Smooth muscle cell (in vitro differentiated cells): ENCODE data around the gene LGI1. TPM values are rescaled to one million over a fixed set of nuclear protein-coding genes. Genes with fewer than 3 reads are reported as not detected.
"Not testable (repeated sequence)": the region's sequence is repeated elsewhere in the genome, so short reads cannot be mapped to it uniquely, and the experiment has no call there.

Experiments used
- DNase-seq: peaks from one replicate; lab custom pipeline; 2025; ENCODE audit not compliant: unreplicated experiment; lab: John Stamatoyannopoulos, UW
- H2AFZ ChIP-seq: fragments of 200-600 bp; sonication (generic); 2 replicates; pipeline ENCODE4 v1.6.0; 2016; ENCODE audit warnings: antibody characterized with exemption, low read depth, mild to moderate bottlenecking
- H3F3A ChIP-seq: fragments of 200-600 bp; sonication (generic); 2 replicates; pipeline ENCODE4 v1.6.0; 2017; ENCODE audit warnings: antibody characterized with exemption, low read depth
- H3K27ac ChIP-seq: fragments of 200-600 bp; sonication (generic); 2 replicates; pipeline ENCODE4 v1.5.1; 2016; ENCODE audit warnings: low read depth, mild to moderate bottlenecking
- H3K27me3 ChIP-seq: fragments of 200-600 bp; sonication (generic); 2 replicates; pipeline ENCODE4 v1.6.1; 2016; ENCODE audit warnings: low read depth, mild to moderate bottlenecking
- H3K36me3 ChIP-seq: fragments of 200-600 bp; sonication (generic); 2 replicates; pipeline ENCODE4 v1.5.1; 2016; ENCODE audit warnings: low read depth
- H3K4me1 ChIP-seq: fragments of 200-600 bp; sonication (generic); 2 replicates; pipeline ENCODE4 v1.5.1; 2016; ENCODE audit warnings: low read depth
- H3K4me2 ChIP-seq: fragments of 200-600 bp; sonication (generic); 2 replicates; pipeline ENCODE4 v1.6.0; 2016; ENCODE audit warnings: mild to moderate bottlenecking
- H3K4me3 ChIP-seq: fragments of 200-600 bp; sonication (generic); 2 replicates; pipeline ENCODE4 v1.5.1; 2016; ENCODE audit warnings: mild to moderate bottlenecking
- H3K79me2 ChIP-seq: fragments of 200-600 bp; sonication (generic); 2 replicates; pipeline ENCODE4 v1.6.0; 2016; ENCODE audit warnings: low read depth, mild to moderate bottlenecking
- H3K9ac ChIP-seq: fragments of 200-600 bp; sonication (generic); 2 replicates; pipeline ENCODE4 v1.6.0; 2016; ENCODE audit warnings: low read depth
- H3K9me3 ChIP-seq: fragments of 200-600 bp; sonication (generic); replicated peaks from 2 replicates; pipeline ENCODE4 v1.5.1; 2016; ENCODE audit warnings: low read depth
- H4K20me1 ChIP-seq: fragments of 200-600 bp; sonication (generic); 2 replicates; pipeline ENCODE4 v1.6.0; 2016; ENCODE audit warnings: low read depth
- WGBS: methylation state at CpG from one replicate; pipeline ENCODE4 v1.1.7; 2016; ENCODE audit warnings: low lambda C conversion rate; 5-methylcytosine and 5-hydroxymethylcytosine counted together
- polyA plus RNA-seq: library from polyadenylated mRNA; unstranded; fragments of >200 nt; fragmentation: Nextera tagmentation; extraction: Ambion mirVana; gene quantifications from 2 replicates; pipeline ENCODE4 v1.2.1, GENCODE V29; 2016
- total RNA-seq: library from RNA; depleted of rRNA; stranded (reverse); fragments of >200 nt; gene quantifications from 2 replicates; pipeline ENCODE4 v1.2.3, GENCODE V29; 2014
- TF ChIP-seq, protein P1 (sequence below): fragments of 200-600 bp; sonication (generic); IDR thresholded peaks from 2 replicates; pipeline ENCODE4 v1.5.1; 2017; ENCODE audit warnings: borderline replicate concordance, mild to moderate bottlenecking, antibody characterized with exemption; ENCODE audit not compliant: insufficient read depth, poor library complexity, severe bottlenecking

The LGI1 gene
- total and polyA plus RNA-seq, 2 experiments from 2014 or later, result 6.7 TPM; not detected in 1

- H3K27ac ChIP-seq, result no peak overlapping the region
- H3K9me3 ChIP-seq, result no peaks in the 10 kb centered on the region
- H3K4me1 ChIP-seq, result no peaks in the 10 kb centered on the region
- DNase-seq, result no peak
- 90% methylated on average over 11 of the region's 11 CpGs for WGBS
- no peaks in the 10 kb centered on the region for H3K27me3 ChIP-seq
- no peaks in the 10 kb centered on the region for H4K20me1 ChIP-seq
- H3K36me3 ChIP-seq, result no peaks in the 10 kb centered on the region
- no peak overlapping the region for H3K4me3 ChIP-seq
- H2AFZ ChIP-seq, result no peak overlapping the region
- no peaks in the 10 kb centered on the region for H3F3A ChIP-seq
- no peaks in the 10 kb centered on the region for H3K79me2 ChIP-seq
- H3K9ac ChIP-seq, result no peak overlapping the region
- H3K4me2 ChIP-seq, result no peak overlapping the region
- TF ChIP-seq, protein P1, sequence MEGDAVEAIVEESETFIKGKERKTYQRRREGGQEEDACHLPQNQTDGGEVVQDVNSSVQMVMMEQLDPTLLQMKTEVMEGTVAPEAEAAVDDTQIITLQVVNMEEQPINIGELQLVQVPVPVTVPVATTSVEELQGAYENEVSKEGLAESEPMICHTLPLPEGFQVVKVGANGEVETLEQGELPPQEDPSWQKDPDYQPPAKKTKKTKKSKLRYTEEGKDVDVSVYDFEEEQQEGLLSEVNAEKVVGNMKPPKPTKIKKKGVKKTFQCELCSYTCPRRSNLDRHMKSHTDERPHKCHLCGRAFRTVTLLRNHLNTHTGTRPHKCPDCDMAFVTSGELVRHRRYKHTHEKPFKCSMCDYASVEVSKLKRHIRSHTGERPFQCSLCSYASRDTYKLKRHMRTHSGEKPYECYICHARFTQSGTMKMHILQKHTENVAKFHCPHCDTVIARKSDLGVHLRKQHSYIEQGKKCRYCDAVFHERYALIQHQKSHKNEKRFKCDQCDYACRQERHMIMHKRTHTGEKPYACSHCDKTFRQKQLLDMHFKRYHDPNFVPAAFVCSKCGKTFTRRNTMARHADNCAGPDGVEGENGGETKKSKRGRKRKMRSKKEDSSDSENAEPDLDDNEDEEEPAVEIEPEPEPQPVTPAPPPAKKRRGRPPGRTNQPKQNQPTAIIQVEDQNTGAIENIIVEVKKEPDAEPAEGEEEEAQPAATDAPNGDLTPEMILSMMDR, result no peak
Observed at GRCh38 chr10:93827056-93827804, 69.5 kb downstream of the LGI1 start.

- DNase-seq, H3K9me3 ChIP-seq, H3K9ac ChIP-seq, H3K4me3 ChIP-seq, H3K4me2 ChIP-seq, H2AFZ ChIP-seq, H3K4me1 ChIP-seq, H3K27me3 ChIP-seq, H3K27ac ChIP-seq, H3F3A ChIP-seq, H4K20me1 ChIP-seq, H3K36me3 ChIP-seq, H3K79me2 ChIP-seq: not testable (repeated sequence)
- WGBS, result 100% methylated on average over 1 of the region's 1 CpG
Observed at GRCh38 chr10:93831065-93831464, 73.3 kb downstream of the LGI1 start.

- no peaks in the 10 kb centered on the region for H3K36me3 ChIP-seq
- no peak overlapping the region for H3K4me3 ChIP-seq
- 80% methylated on average over 5 of the region's 5 CpGs for whole genome bisulfite sequencing
Observed at GRCh38 chr10:93835770-93836169, 78.0 kb downstream of the LGI1 start.

GRCh38 chr10:93837822-93838221 lies 80.1 kb downstream of the LGI1 start:
- Histone ChIP-seq H3K9me3 (no peaks in the 10 kb centered on the region), H3K9ac (no peak overlapping the region), H4K20me1 (no peaks in the 10 kb centered on the region), H3K79me2 (no peaks in the 10 kb centered on the region), H3F3A (no peaks in the 10 kb centered on the region), H3K4me3 (no peak overlapping the region), H3K36me3 (no peaks in the 10 kb centered on the region), H2AFZ (no peak overlapping the region), H3K27ac (no peak overlapping the region), H3K27me3 (no peaks in the 10 kb centered on the region), H3K4me2 (no peak overlapping the region), H3K4me1 (peaks cover 8% of the 10 kb centered on the region)
- TF ChIP-seq, protein P1, result no peak
- WGBS, result 67% methylated on average over 1 of the region's 1 CpG
- DNase-seq, result no peak

More at GRCh38 chr10:93835770-93836169, 78.0 kb downstream of the LGI1 start:
- H3K4me2 ChIP-seq, result no peak overlapping the region
- no peak for DNase-seq
- no peaks in the 10 kb centered on the region for H3K27me3 ChIP-seq
- no peaks in the 10 kb centered on the region for H3K4me1 ChIP-seq
- H2AFZ ChIP-seq, result no peak overlapping the region
- H3K79me2 ChIP-seq, result no peaks in the 10 kb centered on the region
- no peak overlapping the region for H3K9ac ChIP-seq
- no peaks in the 10 kb centered on the region for H3F3A ChIP-seq
- H3K9me3 ChIP-seq, result no peaks in the 10 kb centered on the region
- H4K20me1 ChIP-seq, result no peaks in the 10 kb centered on the region
- TF ChIP-seq, protein P1, result no peak
- no peak overlapping the region for H3K27ac ChIP-seq
